NT2/D1 (cell line): ENCODE results near the gene KLK5.
"Not testable (repeated sequence)": the region's sequence is repeated elsewhere in the genome, so short reads cannot be mapped to it uniquely, and the experiment has no call there.

ENCODE experiments used
- DNase-seq: peaks from one replicate; pipeline ENCODE4 v3.0.0-alpha.2; 2011; ENCODE audit warnings: low read depth, low spot score
- H3K27me3 ChIP-seq: 2 replicates; pipeline ENCODE4 v1.6.0; 2011; ENCODE audit warnings: mild to moderate bottlenecking; ENCODE audit not compliant: insufficient read length, insufficient read depth
- H3K36me3 ChIP-seq: 2 replicates; pipeline ENCODE4 v1.6.1; 2011; ENCODE audit warnings: mild to moderate bottlenecking, low read length, mixed read lengths; ENCODE audit not compliant: insufficient read depth, insufficient read length
- H3K4me1 ChIP-seq: 2 replicates; pipeline ENCODE4 v1.5.1; 2011; ENCODE audit not compliant: insufficient read depth, insufficient read length
- H3K4me3 ChIP-seq: 2 replicates; pipeline ENCODE4 v1.5.1; 2011; ENCODE audit warnings: low read depth; ENCODE audit not compliant: insufficient read length
- H3K9ac ChIP-seq: 2 replicates; pipeline ENCODE4 v1.6.0; 2011; ENCODE audit warnings: low read depth; ENCODE audit not compliant: insufficient read length
- H3K9me3 ChIP-seq: 2 replicates; pipeline ENCODE4 v1.5.1; 2011; ENCODE audit warnings: mild to moderate bottlenecking, low read length; ENCODE audit not compliant: insufficient read depth
- SUZ12 ChIP-seq: IDR thresholded peaks from 2 replicates; pipeline ENCODE4 v1.6.1; 2011; ENCODE audit not compliant: insufficient read length, insufficient read depth; ENCODE audit errors: extremely low read depth
- YY1 ChIP-seq: IDR thresholded peaks from 2 replicates; pipeline ENCODE4 v1.6.1; 2011; ENCODE audit not compliant: insufficient read length, insufficient read depth
- ZNF274 ChIP-seq: IDR thresholded peaks from 2 replicates; pipeline ENCODE4 v1.6.1; 2011; ENCODE audit warnings: mild to moderate bottlenecking, low read depth, low read length

The KLK5 gene

DNA sequence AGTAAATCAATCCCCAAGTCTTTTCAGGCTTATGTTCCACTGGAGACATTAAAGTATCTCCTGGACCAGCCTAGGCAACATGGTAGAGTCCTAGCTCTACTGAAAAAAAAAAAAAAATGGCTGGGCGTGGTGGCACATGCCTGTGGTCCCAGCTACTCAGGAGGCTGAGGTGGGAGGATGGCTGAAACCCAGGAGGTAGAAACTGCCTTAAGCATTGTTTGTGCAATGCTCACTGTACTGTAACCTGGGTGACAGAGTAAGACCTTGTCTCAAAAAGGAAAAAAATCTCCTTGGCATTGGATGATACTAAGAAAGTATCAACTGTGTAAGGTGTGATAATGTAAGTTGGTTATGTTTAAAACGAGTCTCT is 39.8 kb upstream of the KLK5 start:
- TF ChIP-seq ZNF274 (no peak), YY1 (no peak), SUZ12 (no peak)
- Histone ChIP-seq H3K36me3 (no peaks in the 10 kb centered on the region), H3K4me3 (no peak overlapping the region), H3K9me3 (peaks cover 4% of the 10 kb centered on the region; the same call in 1 of the 2 replicates), H3K9ac (no peak overlapping the region), H3K27me3 (no peaks in the 10 kb centered on the region), H3K4me1 (no peaks in the 10 kb centered on the region)
- no peak for DNase-seq

DNA sequence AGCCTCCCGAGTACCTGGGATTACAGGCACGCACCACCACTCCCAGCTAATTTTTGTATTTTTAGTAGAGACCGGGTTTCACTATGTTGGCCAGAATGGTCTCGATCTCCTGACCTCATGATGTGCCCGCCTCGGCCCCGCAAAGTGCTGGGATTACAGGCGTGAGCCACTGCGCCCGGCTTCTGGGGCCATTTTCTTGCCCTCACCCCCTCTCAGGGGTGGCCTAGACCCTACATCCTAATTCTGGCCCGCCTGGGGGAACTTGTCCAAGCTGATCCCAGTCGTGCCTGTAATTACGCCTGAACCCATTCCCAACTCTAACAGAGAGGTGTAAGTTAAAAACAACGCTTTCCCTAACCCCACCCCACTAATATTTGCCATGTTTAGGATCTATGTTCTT is 31.6 kb upstream of the KLK5 start:
- not testable (repeated sequence) for H3K27me3 ChIP-seq, H3K9ac ChIP-seq

DNA sequence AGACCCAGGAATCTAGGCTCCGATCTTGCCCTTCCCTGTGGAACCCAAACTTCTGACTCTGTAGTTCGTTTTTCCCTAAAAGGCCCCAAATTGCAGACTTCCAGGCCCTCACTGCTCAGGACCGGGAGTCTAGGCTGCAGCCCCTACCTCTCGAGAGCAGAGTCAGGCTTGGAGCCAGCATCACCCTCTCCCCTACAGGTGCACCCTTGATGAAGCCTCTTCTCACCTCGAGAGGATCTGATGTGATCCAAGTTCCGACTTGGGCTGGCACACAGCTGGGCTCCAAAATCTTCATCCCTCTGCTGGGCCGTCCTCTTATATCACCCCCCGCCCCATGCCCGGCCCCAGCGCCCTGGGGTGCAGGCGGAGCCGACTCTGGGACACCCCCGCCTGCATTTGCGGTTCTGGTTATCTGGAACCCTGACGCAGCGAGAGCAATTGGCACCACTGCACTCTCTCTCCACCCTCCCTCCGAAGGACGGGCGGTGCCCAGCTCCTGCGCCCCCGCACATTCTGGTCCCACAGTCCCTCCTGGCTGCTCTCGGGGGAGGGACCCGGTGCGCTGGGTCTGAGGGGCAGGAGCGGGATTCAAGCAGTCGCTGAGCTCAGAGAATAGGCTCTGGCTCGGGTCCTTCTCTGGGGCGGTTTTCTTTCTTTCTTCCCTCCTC is 30.9 kb upstream of the KLK5 start, which contains the start of gene KLK7:
KLK7 (minus strand) TSS at position 293 of the 668 bp plus-strand sequence. CDS start 1,518 bp downstream, outside the sequence.
- H3K4me3 ChIP-seq = no peak within 1 kb of the TSS
- TF ChIP-seq SUZ12 (no peak), YY1 (no peak), ZNF274 (no peak)
- no peak for DNase-seq
- H3K9me3 ChIP-seq = no peaks in the 10 kb centered on the region
- no peaks in the 10 kb centered on the region for H3K36me3 ChIP-seq
- peaks cover 6% of the 10 kb centered on the region for H3K4me1 ChIP-seq
- no peak within 1 kb of the TSS for H3K9ac ChIP-seq
- H3K27me3 ChIP-seq = no peaks in the 10 kb centered on the region

More for the DNA sequence above, 31.6 kb upstream of the KLK5 start:
- H3K36me3 ChIP-seq, DNase-seq, H3K4me1 ChIP-seq, H3K4me3 ChIP-seq, H3K9me3 ChIP-seq: not testable (repeated sequence)

DNA sequence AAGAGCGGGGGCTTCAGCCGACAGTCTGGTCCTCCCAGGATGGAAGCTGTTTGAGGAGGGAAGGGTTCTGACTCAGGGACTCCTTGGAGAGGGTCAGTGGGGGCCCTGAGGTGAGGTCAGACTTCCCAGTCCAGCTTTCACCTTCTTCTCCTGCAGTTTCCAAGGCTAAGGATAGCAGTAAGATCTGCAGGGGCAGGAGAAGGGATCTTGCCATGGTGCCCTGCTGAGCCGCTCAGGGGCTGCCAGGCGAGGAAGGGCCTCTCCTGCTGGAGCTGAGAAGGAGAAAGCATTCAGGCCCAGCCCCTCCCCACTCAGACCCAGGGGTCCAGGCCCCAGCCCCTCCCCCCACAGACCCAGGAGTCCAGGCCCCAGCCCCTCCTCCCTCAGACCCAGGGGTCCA is 29.3 kb upstream of the KLK5 start:
- DNase-seq = no peak
- no peaks in the 10 kb centered on the region for H3K9me3 ChIP-seq
- H3K9ac ChIP-seq = no peak overlapping the region
- H3K27me3 ChIP-seq = no peaks in the 10 kb centered on the region
- no peaks in the 10 kb centered on the region for H3K36me3 ChIP-seq
- H3K4me1 ChIP-seq = peaks cover 6% of the 10 kb centered on the region
- TF ChIP-seq YY1 = no peak
- H3K4me3 ChIP-seq = no peak overlapping the region

DNA sequence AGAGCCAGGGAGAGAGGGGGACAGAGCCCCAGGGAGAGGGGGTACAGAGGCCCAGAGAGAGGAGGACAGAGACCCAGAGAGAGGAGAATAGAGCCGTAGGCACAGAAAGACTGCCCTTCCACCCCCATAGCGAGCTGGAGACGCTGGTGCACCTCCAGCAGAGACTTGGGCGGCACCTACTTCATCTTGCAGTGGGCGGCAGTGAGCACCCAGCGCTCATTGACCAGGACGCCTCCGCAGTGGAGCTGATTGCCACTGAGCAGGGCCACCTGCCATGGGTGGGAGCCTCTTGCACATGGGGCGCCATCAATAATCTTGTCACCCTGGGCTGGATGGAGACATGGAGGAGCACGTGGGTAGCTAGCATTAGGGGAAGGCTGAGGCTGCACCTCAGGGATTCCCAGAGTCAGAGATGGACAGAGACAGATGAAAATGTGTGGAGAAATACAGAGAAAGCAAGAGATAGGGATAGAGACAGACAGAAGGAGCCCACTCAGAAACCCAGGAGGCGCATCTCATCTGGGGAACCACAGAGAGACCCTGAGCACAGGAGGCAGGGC is 28.8 kb upstream of the KLK5 start:
- H3K36me3 ChIP-seq = no peaks in the 10 kb centered on the region
- H3K9me3 ChIP-seq = no peaks in the 10 kb centered on the region
- H3K9ac ChIP-seq = no peak overlapping the region
- TF ChIP-seq YY1 (no peak), SUZ12 (no peak), ZNF274 (no peak)
- DNase-seq = no peak
- H3K4me3 ChIP-seq = no peak overlapping the region
- peaks cover 6% of the 10 kb centered on the region for H3K4me1 ChIP-seq
- H3K27me3 ChIP-seq = no peaks in the 10 kb centered on the region

DNA sequence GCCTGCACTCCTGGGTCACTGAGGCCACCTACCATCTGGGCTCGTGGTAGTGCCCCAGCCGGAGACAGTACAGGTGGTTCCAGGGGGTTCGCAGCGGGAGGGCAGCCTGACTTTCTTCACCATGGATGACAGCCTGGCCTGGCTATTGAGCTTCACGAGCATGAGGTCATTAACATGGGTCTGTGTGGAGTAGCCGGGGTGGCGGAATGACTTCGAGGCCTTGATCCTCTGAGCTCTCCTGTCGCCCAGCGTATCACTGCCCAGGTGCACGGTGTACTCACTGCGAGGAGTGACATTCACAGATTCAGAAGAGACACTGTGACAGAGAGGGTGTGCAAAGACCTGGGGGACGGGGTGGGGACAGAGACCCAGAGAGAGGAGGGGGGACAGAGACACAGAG is 27.4 kb upstream of the KLK5 start:
- Histone ChIP-seq H3K4me3 (no peak overlapping the region), H3K36me3 (no peaks in the 10 kb centered on the region), H3K9me3 (no peaks in the 10 kb centered on the region), H3K9ac (no peak overlapping the region), H3K4me1 (peaks cover 9% of the 10 kb centered on the region), H3K27me3 (no peaks in the 10 kb centered on the region)
- DNase-seq = no peak
- TF ChIP-seq YY1 (no peak), ZNF274 (no peak), SUZ12 (no peak)

DNA sequence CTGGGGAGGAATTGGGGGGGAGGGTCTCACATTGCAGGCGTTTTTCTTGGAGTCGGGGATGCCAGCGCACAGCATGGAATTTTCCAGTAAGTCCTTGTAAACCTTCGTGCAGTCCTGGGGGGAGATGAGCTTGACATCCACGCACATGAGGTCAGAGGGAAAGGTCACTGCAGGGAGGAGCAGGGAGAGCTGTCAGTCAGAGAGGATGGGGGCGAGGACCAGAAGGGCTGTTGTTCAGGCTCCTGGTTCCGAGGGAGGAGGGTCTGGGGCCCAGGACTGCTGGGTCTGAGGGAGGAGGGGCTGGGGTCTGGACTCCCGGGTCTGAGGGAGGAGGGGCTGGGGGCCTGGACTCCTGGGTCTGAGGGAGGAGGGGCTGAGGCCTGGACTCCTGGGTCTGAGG is 26.9 kb upstream of the KLK5 start:
- H3K4me1 ChIP-seq = peaks cover 9% of the 10 kb centered on the region
- no peak overlapping the region for H3K4me3 ChIP-seq
- DNase-seq = no peak
- H3K36me3 ChIP-seq = no peaks in the 10 kb centered on the region
- no peaks in the 10 kb centered on the region for H3K9me3 ChIP-seq
- no peaks in the 10 kb centered on the region for H3K27me3 ChIP-seq
- H3K9ac ChIP-seq = no peak overlapping the region
- TF ChIP-seq SUZ12 (no peak), ZNF274 (no peak), YY1 (no peak)
